RCC 7860 (cell line): ENCODE data around the gene KLHL5.
"Not testable (repeated sequence)": the region's sequence is repeated elsewhere in the genome, so short reads cannot be mapped to it uniquely, and the experiment has no call there.

Experiments
- DNase-seq: peaks from one replicate; pipeline ENCODE4 v3.0.0-alpha.2; 2015; ENCODE audit warnings: low spot score
- FAIRE-seq: peaks from 2 replicates; lab custom pipeline; 2012; peaks lifted over from hg19 to GRCh38; lab: Jason Lieb, UNC

The KLHL5 gene

GRCh38 chr4:39097290-39097689 lies 35.3 kb downstream of the KLHL5 start:
- DNase-seq (no peak), FAIRE-seq (no peak)

- FAIRE-seq, result no peak
- no peak for DNase-seq
These were observed 40.3 kb downstream of the KLHL5 start for GRCh38 chr4:39102297-39102696.

- FAIRE-seq, result no peak
These were observed 41.3 kb downstream of the KLHL5 start for GRCh38 chr4:39103291-39103690.

GRCh38 chr4:39104255-39104654 lies 42.2 kb downstream of the KLHL5 start:
- FAIRE-seq (peak; percentile 57), DNase-seq (peak; percentile 26)

More at GRCh38 chr4:39103291-39103690, 41.3 kb downstream of the KLHL5 start:
- DNase-seq, result no peak

- no peak for DNase-seq
- FAIRE-seq, result no peak
These were observed 44.0 kb downstream of the KLHL5 start for GRCh38 chr4:39106011-39106410.

- FAIRE-seq (no peak), DNase-seq (no peak)
These were observed 52.4 kb downstream of the KLHL5 start for GRCh38 chr4:39114436-39114835.

- DNase-seq, result no peak
- FAIRE-seq, result no peak
These were observed 56.1 kb downstream of the KLHL5 start for GRCh38 chr4:39118034-39118658.

- no peak for DNase-seq
- no peak for FAIRE-seq
These were observed 58.4 kb downstream of the KLHL5 start for GRCh38 chr4:39120418-39120817.

GRCh38 chr4:39124885-39125599 lies 63.0 kb downstream of the KLHL5 start:
- DNase-seq (no peak), FAIRE-seq (no peak)

GRCh38 chr4:39125600-39125985 lies 63.6 kb downstream of the KLHL5 start:
- FAIRE-seq, result no peak

GRCh38 chr4:39126256-39127095 lies 64.4 kb downstream of the KLHL5 start:
- FAIRE-seq, result no peak
- no peak for DNase-seq

More at GRCh38 chr4:39125600-39125985, 63.6 kb downstream of the KLHL5 start:
- no peak for DNase-seq

GRCh38 chr4:39133623-39134022 lies 71.6 kb downstream of the KLHL5 start:
- no peak for DNase-seq
- no peak for FAIRE-seq

- FAIRE-seq, result no peak
- no peak for DNase-seq
These were observed 72.8 kb downstream of the KLHL5 start for GRCh38 chr4:39134683-39135306.

GRCh38 chr4:39138227-39138626 lies 76.2 kb downstream of the KLHL5 start:
- DNase-seq, result not testable (repeated sequence)

GRCh38 chr4:39146211-39146610 lies 84.2 kb downstream of the KLHL5 start:
- DNase-seq, result no peak
- no peak for FAIRE-seq

More at GRCh38 chr4:39138227-39138626, 76.2 kb downstream of the KLHL5 start:
- FAIRE-seq, result not testable (repeated sequence)

- no peak for DNase-seq
- no peak for FAIRE-seq
These were observed 92.0 kb downstream of the KLHL5 start for GRCh38 chr4:39154009-39154408.

- no peak for FAIRE-seq
- DNase-seq, result no peak
These were observed 95.5 kb downstream of the KLHL5 start for GRCh38 chr4:39157520-39157919.

GRCh38 chr4:39166177-39166576 lies 104.1 kb downstream of the KLHL5 start:
- FAIRE-seq (no peak), DNase-seq (no peak)

- no peak for DNase-seq
- no peak for FAIRE-seq
These were observed 104.6 kb downstream of the KLHL5 start for GRCh38 chr4:39166669-39167068.

GRCh38 chr4:39169426-39169825 lies 107.4 kb downstream of the KLHL5 start:
- FAIRE-seq (peak; percentile 25), DNase-seq (peak; percentile 11)

- no peak for DNase-seq
- FAIRE-seq, result no peak
These were observed 108.3 kb downstream of the KLHL5 start for GRCh38 chr4:39170301-39170700.
